ENCODE measurements around the gene HIVEP3.

HIVEP3 gene

GRCh38 chr1:41918450-41919043 is at the start of gene HIVEP3:
Gene HIVEP3 (minus strand): TSS chr1:41918922.
- H3K27ac ChIP-seq, result no peak within 1 kb of the TSS
- no peak for DNase-seq (ENCODE audit: low spot score)
- H3K4me3 ChIP-seq, result peak within 1 kb of the TSS; percentile 80
- no peak for TF ChIP-seq CTCF (IDR thresholded peaks at IDR 0.05)

GRCh38 chr1:41964400-41964799 is 45.7 kb upstream of the HIVEP3 start:
- no peak for DNase-seq (ENCODE audit: low spot score)

GRCh38 chr1:41963636-41964035 is 44.9 kb upstream of the HIVEP3 start:
- no peak overlapping the region for H3K4me3 ChIP-seq
- DNase-seq (ENCODE audit: low spot score), result no peak
- no peak overlapping the region for H3K27ac ChIP-seq
- no peak for TF ChIP-seq CTCF (IDR thresholded peaks at IDR 0.05)

More at GRCh38 chr1:41964400-41964799, 45.7 kb upstream of the HIVEP3 start:
- no peak for TF ChIP-seq CTCF (IDR thresholded peaks at IDR 0.05)
- H3K27ac ChIP-seq, result no peak overlapping the region
- no peak overlapping the region for H3K4me3 ChIP-seq

DNA sequence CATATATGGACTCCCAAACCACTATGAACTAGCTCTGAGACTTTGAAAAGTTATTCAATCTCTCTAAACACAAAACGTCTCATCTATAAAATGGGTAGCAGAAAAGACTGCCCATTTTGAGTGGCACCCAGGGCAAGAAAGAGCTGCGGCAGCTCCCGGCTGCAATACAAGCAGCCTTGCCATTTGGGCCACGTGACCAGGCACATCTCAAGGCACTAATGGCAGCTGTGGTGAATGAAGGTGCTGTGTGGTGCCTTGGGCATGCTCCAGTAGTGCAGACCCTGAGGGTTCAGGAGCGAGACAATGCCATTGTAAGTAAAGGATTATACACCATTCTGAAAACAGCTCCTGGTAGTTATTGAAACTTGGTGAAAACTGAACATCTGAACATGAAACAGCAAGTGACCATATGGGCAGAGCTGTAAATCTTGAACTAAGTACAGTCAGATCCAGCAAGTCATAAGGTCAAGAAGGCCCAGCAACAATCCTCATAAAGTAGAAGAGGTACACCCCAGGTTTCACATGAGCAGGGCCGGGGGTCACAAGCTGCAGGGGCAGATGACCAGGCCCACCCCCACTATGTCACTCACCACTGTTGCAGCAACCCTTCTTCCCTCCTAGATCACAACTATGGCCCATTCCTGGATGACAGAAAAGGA is 39.4 kb upstream of the HIVEP3 start:
- DNase-seq (ENCODE audit: low spot score), result no peak
- H3K27ac ChIP-seq, result no peak overlapping the region
- no peak for TF ChIP-seq CTCF (IDR thresholded peaks at IDR 0.05)

DNA sequence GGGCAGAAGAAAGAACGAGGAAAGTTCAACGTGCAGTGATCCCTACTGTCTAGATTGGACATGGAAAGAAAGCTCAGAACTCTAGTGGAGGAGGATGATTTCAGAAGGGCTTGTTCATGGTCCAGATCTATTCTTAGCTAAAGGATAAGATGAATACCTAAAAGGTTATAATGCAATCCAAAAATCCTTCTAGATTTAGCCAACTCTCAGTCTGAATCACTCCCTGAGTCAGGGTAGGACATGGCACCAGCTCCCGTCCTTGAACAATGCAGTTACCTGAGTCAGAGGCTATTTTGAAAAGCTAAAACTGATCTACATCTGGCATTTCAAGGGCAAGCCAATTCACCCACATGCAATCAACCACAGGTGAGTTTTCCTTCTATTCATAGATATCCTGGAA is 38.8 kb upstream of the HIVEP3 start:
- DNase-seq (ENCODE audit: low spot score), result no peak
- TF ChIP-seq CTCF (IDR thresholded peaks at IDR 0.05), result no peak
- no peak overlapping the region for H3K4me3 ChIP-seq
- no peak overlapping the region for H3K27ac ChIP-seq

More for the DNA sequence above, 39.4 kb upstream of the HIVEP3 start:
- no peak overlapping the region for H3K4me3 ChIP-seq

- DNase-seq (ENCODE audit: low spot score), result no peak
- Histone ChIP-seq H3K27ac (no peak overlapping the region), H3K4me3 (no peak overlapping the region)
- TF ChIP-seq CTCF (IDR thresholded peaks at IDR 0.05), result no peak
Measured at GRCh38 chr1:41955461-41956159, 36.9 kb upstream of the HIVEP3 start.

Measured in coronary artery (tissue), 2 donors.